Transverse colon (tissue), 3 donors: ENCODE data around the gene SPPL2C.

Source experiments
- CTCF ChIP-seq, 5 experiments: fragments of 200-600 bp in 3 of 5; fragments of 450-650 bp in 2 of 5; sonication (generic) in 3 of 5; IDR thresholded peaks; 1 replicate in 2 of 5; 2 replicates in 3 of 5; pipeline ENCODE4 v1.5.1; 2016 to 2017; ENCODE audit warnings: antibody characterized with exemption in 5 of 5, inconsistent platforms in 3 of 5, mild to moderate bottlenecking in 2 of 5, moderate library complexity in 1 of 5
- EP300 ChIP-seq: sonication (generic); formaldehyde crosslinking; IDR thresholded peaks from one replicate; pipeline ENCODE4 v1.6.1; 2017; ENCODE audit warnings: antibody characterized with exemption, low read depth
- POLR2A ChIP-seq: fragments of 450-650 bp; IDR thresholded peaks from one replicate; pipeline ENCODE4 v1.6.1; 2016; ENCODE audit warnings: antibody characterized with exemption, mild to moderate bottlenecking, moderate library complexity

DNA sequence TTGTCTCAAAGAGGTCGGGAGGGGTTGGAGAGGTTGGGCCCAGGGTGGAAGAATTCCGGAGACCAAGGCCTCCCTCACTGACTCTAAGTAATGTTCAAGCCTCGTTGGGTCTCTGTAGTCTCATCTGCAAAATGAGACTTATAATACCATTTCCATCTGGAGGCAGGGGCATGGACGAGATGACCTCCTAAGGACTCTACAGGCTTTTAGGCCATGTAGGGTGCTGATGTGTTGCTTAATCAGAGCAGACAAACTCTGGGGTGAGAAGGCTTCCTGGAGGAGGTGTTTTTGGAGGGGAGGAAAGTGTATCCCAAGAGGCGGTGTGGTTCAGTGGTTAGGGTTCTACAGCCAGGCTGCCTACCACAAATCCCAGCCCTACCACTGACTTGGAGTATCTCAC, 3.1 kb downstream of the SPPL2C start:
- no peak for TF ChIP-seq CTCF (IDR thresholded peaks at IDR 0.05)
- TF ChIP-seq EP300 = no peak
- no peak for TF ChIP-seq POLR2A
